Activated CD4-positive, alpha-beta T cell treated with anti-CD3 and anti-CD28 coated beads, Interleukin-2, Interleukin-4, amounts not matched to agents 100 ng/mL and 50 ng/mL, durations not matched to agents 16 hours and 8 hours (primary cell): ENCODE measurements around the gene TRAF3IP1.

ENCODE experiments used
- DNase-seq: peaks from one replicate; pipeline ENCODE4 v3.0.0-alpha.2; 2020; ENCODE audit warnings: low spot score

The TRAF3IP1 gene

DNA sequence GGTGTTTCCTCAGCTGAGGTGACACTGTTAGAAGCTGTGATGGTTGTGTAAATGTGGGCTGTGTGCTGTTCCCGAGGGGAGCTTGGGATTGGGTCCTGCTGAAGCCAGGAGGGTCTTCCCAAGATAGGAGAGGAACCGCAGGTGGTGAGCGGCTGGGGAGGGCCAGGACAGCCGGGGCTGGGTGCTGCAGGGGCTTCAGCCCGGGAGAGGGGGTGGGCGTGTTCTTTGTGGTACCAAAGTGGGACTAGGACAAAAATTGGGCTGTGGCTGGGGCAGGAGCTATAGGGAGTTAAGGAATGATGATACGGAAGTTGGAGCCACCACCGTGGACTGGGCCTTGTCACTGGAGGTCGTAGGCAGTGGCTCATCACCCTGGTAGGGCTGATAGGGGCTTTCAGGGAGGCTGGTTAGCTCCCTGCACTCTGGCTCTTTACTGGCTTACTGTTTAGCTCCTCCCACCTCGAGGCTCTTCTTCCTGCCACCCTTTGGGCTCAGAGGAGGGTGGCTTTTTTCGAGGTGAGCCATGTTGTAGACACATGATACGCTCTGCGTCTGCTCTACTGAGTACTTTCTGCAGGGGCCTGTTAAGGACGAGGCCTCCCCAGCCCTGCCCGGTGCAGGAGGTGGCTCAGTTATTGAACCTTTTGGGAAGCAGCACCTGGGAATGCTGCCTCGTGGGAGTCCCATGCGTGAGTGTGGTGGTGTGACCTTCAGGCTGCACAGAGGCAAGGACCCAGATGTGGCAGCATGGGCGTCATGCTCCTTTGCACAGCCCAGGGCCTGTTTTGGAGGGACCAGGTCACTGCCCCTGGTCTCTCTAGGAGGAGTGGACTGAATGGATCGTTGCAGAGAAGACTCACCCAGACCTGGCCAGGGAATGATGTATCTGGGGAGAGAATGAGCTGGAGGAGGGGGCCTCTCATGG lies 128.0 kb downstream of the TRAF3IP1 start:
- no peak for DNase-seq

DNA sequence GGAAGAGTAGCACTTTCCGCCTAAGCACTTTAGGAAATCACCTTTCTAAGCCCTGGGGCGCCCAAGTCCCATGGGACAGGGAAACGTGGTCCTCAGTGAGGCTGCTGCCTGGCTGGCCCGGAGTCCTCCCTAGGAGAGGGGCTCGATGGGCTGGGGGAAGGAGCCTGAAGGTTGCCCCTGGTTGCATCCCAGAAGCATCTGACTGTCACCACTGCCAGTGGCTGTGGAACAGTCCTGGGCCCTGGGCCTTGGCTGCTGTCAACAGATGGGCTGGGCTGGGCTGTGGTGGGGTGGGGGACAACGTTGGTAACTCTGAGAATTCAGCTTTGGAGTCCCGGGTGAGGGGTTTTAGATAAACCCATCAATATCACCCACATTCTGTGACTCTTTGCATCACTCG lies 128.9 kb downstream of the TRAF3IP1 start:
- DNase-seq: no peak

DNA sequence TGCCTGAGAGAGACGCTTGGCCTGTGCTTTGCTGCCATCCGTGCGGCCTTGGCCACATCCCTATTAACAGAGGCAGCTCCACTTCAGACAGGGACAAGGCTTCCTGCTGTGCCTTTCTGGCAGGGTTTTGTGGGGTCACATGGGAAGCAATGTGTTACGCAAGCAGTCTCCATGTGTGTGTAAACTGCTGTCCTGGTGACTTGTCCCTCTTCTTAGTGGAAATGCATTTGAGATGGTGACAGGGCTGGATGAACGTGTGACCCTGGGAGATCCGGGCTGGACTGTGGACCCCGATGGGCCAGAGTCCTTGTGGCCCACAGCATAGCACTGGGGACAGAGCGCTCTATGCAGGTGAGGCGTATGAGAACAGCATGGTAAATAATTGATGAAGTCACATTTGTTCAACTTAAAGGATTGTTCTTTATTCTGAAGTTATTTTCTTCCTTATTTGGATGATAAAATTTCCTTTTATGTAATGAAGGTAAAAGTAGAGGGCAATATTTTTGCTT lies 129.6 kb downstream of the TRAF3IP1 start:
- DNase-seq: no peak

DNA sequence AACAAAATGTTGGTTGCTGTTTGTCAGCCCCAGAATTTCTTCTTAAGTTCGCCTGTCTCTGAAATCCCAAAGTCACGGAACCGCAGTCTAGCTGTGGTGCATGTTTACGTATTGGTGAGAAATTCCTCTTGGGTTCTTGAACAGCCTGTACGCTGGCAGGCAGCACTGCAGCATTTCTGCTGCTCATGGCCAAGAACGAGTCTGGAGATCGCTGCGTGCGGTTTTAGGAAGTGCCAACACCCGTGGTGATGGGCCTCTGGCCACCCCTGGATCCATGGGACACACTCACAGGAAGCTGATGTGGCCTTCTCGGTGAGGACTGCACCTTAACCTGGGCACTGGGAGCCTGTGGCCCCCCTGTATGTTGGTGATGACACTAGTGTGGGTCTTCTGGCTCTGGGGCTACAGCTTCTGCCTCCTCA lies 130.1 kb downstream of the TRAF3IP1 start:
- no peak for DNase-seq
